ENCODE measurements around the gene ATXN7L1. TPM values are rescaled to one million over a fixed set of nuclear protein-coding genes. Genes with fewer than 3 reads are reported as not detected.

Gene ATXN7L1
- total RNA-seq, 1 experiment from 2014 or later, result 16.3 TPM

GRCh38 chr7:105838627-105839231 is 37.7 kb downstream of the ATXN7L1 start:
- no peak for DNase-seq (ENCODE audit: low read depth, low spot score)
- in situ Hi-C loops (cut with HindIII; ENCODE audit: low pct_unique_long_range_greater_than_20kb, low sequenced_read_pairs), result no loop called here

GRCh38 chr7:105837765-105838626 is 38.4 kb downstream of the ATXN7L1 start:
- in situ Hi-C loops (cut with HindIII; ENCODE audit: low pct_unique_long_range_greater_than_20kb, low sequenced_read_pairs), result no loop called here
- no peak for DNase-seq (ENCODE audit: low read depth, low spot score)

- in situ Hi-C loops (cut with HindIII; ENCODE audit: low pct_unique_long_range_greater_than_20kb, low sequenced_read_pairs), result no loop called here
- DNase-seq (ENCODE audit: low read depth, low spot score), result no peak
Measured at GRCh38 chr7:105835441-105835840, 41.0 kb downstream of the ATXN7L1 start.

GRCh38 chr7:105831824-105832535 is 44.4 kb downstream of the ATXN7L1 start:
- DNase-seq (ENCODE audit: low read depth, low spot score), result peak; percentile 42
- in situ Hi-C loops (cut with HindIII; ENCODE audit: low pct_unique_long_range_greater_than_20kb, low sequenced_read_pairs), result no loop called here

- DNase-seq (ENCODE audit: low read depth, low spot score), result no peak
- in situ Hi-C loops (cut with HindIII; ENCODE audit: low pct_unique_long_range_greater_than_20kb, low sequenced_read_pairs), result no loop called here
Measured at GRCh38 chr7:105831302-105831620, 45.1 kb downstream of the ATXN7L1 start.

- in situ Hi-C loops (cut with HindIII; ENCODE audit: low pct_unique_long_range_greater_than_20kb, low sequenced_read_pairs), result no loop called here
- DNase-seq (ENCODE audit: low read depth, low spot score), result peak; percentile 54
Measured at GRCh38 chr7:105830405-105831301, 45.7 kb downstream of the ATXN7L1 start.

- in situ Hi-C loops (cut with HindIII; ENCODE audit: low pct_unique_long_range_greater_than_20kb, low sequenced_read_pairs), result no loop called here
- DNase-seq (ENCODE audit: low read depth, low spot score), result no peak
Measured at GRCh38 chr7:105829681-105830322, 46.6 kb downstream of the ATXN7L1 start.

- in situ Hi-C loops (cut with HindIII; ENCODE audit: low pct_unique_long_range_greater_than_20kb, low sequenced_read_pairs), result no loop called here
- DNase-seq (ENCODE audit: low read depth, low spot score), result no peak
Measured at GRCh38 chr7:105828141-105828540, 48.3 kb downstream of the ATXN7L1 start.

- no peak for DNase-seq (ENCODE audit: low read depth, low spot score)
- in situ Hi-C loops (cut with HindIII; ENCODE audit: low pct_unique_long_range_greater_than_20kb, low sequenced_read_pairs), result no loop called here
Measured at GRCh38 chr7:105827151-105827875, 49.1 kb downstream of the ATXN7L1 start.

GRCh38 chr7:105826143-105826542 is 50.3 kb downstream of the ATXN7L1 start:
- no peak for DNase-seq (ENCODE audit: low read depth, low spot score)
- in situ Hi-C loops (cut with HindIII; ENCODE audit: low pct_unique_long_range_greater_than_20kb, low sequenced_read_pairs), result no loop called here

GRCh38 chr7:105825371-105825770 is 51.0 kb downstream of the ATXN7L1 start:
- in situ Hi-C loops (cut with HindIII; ENCODE audit: low pct_unique_long_range_greater_than_20kb, low sequenced_read_pairs), result no loop called here
- no peak for DNase-seq (ENCODE audit: low read depth, low spot score)

GRCh38 chr7:105822806-105823205 is 53.6 kb downstream of the ATXN7L1 start:
- in situ Hi-C loops (cut with HindIII; ENCODE audit: low pct_unique_long_range_greater_than_20kb, low sequenced_read_pairs), result no loop called here
- no peak for DNase-seq (ENCODE audit: low read depth, low spot score)

- DNase-seq (ENCODE audit: low read depth, low spot score), result no peak
- in situ Hi-C loops (cut with HindIII; ENCODE audit: low pct_unique_long_range_greater_than_20kb, low sequenced_read_pairs), result no loop called here
Measured at GRCh38 chr7:105821527-105821926, 54.9 kb downstream of the ATXN7L1 start.

GRCh38 chr7:105820363-105821066 is 55.9 kb downstream of the ATXN7L1 start:
- in situ Hi-C loops (cut with HindIII; ENCODE audit: low pct_unique_long_range_greater_than_20kb, low sequenced_read_pairs), result no loop called here
- no peak for DNase-seq (ENCODE audit: low read depth, low spot score)

- no peak for DNase-seq (ENCODE audit: low read depth, low spot score)
- in situ Hi-C loops (cut with HindIII; ENCODE audit: low pct_unique_long_range_greater_than_20kb, low sequenced_read_pairs), result no loop called here
Measured at GRCh38 chr7:105819559-105819958, 56.8 kb downstream of the ATXN7L1 start.

GRCh38 chr7:105816954-105817615 is 59.3 kb downstream of the ATXN7L1 start:
- no peak for DNase-seq (ENCODE audit: low read depth, low spot score)
- in situ Hi-C loops (cut with HindIII; ENCODE audit: low pct_unique_long_range_greater_than_20kb, low sequenced_read_pairs), result no loop called here

Measured in SK-MEL-5 (cell line).